ENCODE data around the gene DPT.

The DPT gene

DNA sequence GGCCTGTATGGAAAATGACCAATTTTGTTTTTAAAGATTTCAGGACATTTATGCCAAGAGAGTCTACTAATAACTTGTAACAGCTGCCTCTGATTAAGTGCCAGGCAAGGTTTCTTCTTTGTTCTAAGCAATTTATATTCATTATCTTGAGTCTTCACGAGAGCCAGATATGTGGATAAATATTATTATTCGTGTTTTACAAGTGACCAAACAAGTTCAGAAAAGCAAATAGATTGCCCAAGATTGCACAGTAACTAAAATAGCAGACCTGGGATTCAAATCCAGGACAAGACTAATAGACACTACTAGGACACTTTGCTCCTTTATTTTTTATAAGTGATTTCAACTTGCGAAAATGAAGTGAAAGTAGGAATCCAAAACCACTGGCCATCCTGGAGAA lies 30.1 kb upstream of the DPT start:
- no peak overlapping the region for H3K4me3 ChIP-seq (ENCODE audit: control insufficient read depth, low read depth, low read length)
- DNase-seq (ENCODE audit: low read depth): no peak
- TF ChIP-seq CTCF (IDR thresholded peaks at IDR 0.05; ENCODE audit: control insufficient read depth, insufficient read depth, low read depth, low read length, missing control alignments): no peak

DNA sequence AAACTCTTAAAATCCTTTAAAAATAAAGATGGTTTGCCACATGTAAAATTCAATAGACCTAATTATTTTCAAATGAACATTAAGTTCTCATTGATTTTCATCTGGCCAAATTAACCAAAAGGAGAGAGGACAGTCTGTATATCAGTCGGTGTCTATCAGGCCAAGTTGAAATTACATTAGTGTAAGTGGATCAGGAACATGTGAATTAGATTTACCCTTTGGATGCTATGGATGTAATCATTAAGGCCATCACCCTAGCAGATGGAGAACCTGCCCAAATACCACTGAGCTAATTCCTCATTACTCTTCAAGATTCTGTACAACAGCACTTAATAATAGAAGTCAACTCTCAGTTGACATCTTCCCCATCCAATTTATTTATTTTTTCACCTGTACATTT lies 29.5 kb upstream of the DPT start:
- no peak for TF ChIP-seq CTCF (IDR thresholded peaks at IDR 0.05; ENCODE audit: control insufficient read depth, insufficient read depth, low read depth, low read length, missing control alignments)
- no peak overlapping the region for H3K4me3 ChIP-seq (ENCODE audit: control insufficient read depth, low read depth, low read length)
- no peak for DNase-seq (ENCODE audit: low read depth)

- H3K4me3 ChIP-seq (ENCODE audit: control insufficient read depth, low read depth, low read length): no peak overlapping the region
- no peak for TF ChIP-seq CTCF (IDR thresholded peaks at IDR 0.05; ENCODE audit: control insufficient read depth, insufficient read depth, low read depth, low read length, missing control alignments)
- DNase-seq (ENCODE audit: low read depth): no peak
Measured at GRCh38 chr1:168755800-168756418, 26.9 kb upstream of the DPT start.

GRCh38 chr1:168752171-168752832 lies 23.3 kb upstream of the DPT start:
- no peak for DNase-seq (ENCODE audit: low read depth)
- TF ChIP-seq CTCF (IDR thresholded peaks at IDR 0.05; ENCODE audit: control insufficient read depth, insufficient read depth, low read depth, low read length, missing control alignments): no peak
- no peak overlapping the region for H3K4me3 ChIP-seq (ENCODE audit: control insufficient read depth, low read depth, low read length)

DNA sequence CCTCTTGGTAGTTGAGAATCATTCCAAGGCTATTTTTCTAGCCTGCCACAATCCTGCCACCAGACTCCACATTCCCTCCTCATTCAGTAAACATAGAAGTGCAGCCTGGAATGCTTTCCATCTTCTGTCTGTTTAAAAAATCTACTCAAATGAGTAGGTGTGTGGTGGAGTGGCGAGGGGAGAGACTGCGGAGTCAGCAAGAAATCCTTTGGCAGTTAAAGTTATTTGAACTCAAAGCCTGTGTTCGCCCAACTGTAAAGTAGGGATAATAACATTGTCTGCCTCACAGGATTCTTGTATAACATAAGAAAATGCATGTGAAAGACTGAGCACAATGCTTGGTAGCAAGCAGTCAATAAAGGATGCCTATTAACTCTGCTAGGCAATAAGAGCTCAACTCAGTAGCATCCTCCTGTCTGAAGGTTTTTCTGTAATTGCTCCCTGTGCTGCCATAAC lies 22.2 kb upstream of the DPT start:
- no peak for TF ChIP-seq CTCF (IDR thresholded peaks at IDR 0.05; ENCODE audit: control insufficient read depth, insufficient read depth, low read depth, low read length, missing control alignments)
- DNase-seq (ENCODE audit: low read depth): no peak
- H3K4me3 ChIP-seq (ENCODE audit: control insufficient read depth, low read depth, low read length): no peak overlapping the region

- no peak for DNase-seq (ENCODE audit: low read depth)
- TF ChIP-seq CTCF (IDR thresholded peaks at IDR 0.05; ENCODE audit: control insufficient read depth, insufficient read depth, low read depth, low read length, missing control alignments): no peak
Measured at GRCh38 chr1:168742994-168743650, 14.1 kb upstream of the DPT start.

More at GRCh38 chr1:168742994-168743650, 14.1 kb upstream of the DPT start:
- no peak overlapping the region for H3K4me3 ChIP-seq (ENCODE audit: control insufficient read depth, low read depth, low read length)
